Kidney (tissue), 14 donors: ENCODE measurements around the gene EMP1. TPM values are rescaled to one million over a fixed set of nuclear protein-coding genes. Genes with fewer than 3 reads are reported as not detected.

Experiments
- DNase-seq, 5 donors: peaks; one replicate each; pipeline ENCODE4 v3.0.0-alpha.2; 2013 to 2020
- FAIRE-seq: peaks from 2 replicates; lab custom pipeline; 2012; peaks lifted over from hg19 to GRCh38; lab: Jason Lieb, UNC
- H3K27ac ChIP-seq, 2 donors: one replicate each; pipeline ENCODE4 v1.7.0; 2013; ENCODE audit warnings: low read depth in 2 of 2, low read length in 2 of 2, inconsistent platforms in 1 of 2
- H3K27me3 ChIP-seq: one replicate; pipeline ENCODE4 v1.7.1; 2013; ENCODE audit warnings: low read length, inconsistent platforms; ENCODE audit not compliant: control insufficient read depth, insufficient read depth
- H3K36me3 ChIP-seq, 3 donors: one replicate each; pipeline versions ENCODE4 v1.7.0 to v1.7.1; 2013; ENCODE audit warnings: low read length in 3 of 3, control low read depth in 1 of 3, inconsistent platforms in 1 of 3; ENCODE audit not compliant: insufficient read depth in 3 of 3, control insufficient read depth in 2 of 3
- H3K4me1 ChIP-seq, 3 donors: one replicate each; pipeline versions ENCODE4 v1.7.0 to v1.7.1; 2013; ENCODE audit warnings: low read length in 3 of 3, inconsistent platforms in 1 of 3, low read depth in 1 of 3; ENCODE audit not compliant: control insufficient read depth in 2 of 3, insufficient read depth in 2 of 3
- H3K4me3 ChIP-seq, 3 donors: one replicate each; pipeline versions ENCODE4 v1.7.0 to v1.8.1; 2013; ENCODE audit warnings: low read length in 3 of 3, control low read depth in 1 of 3, inconsistent platforms in 1 of 3
- H3K9ac ChIP-seq, 3 donors: one replicate each; pipeline versions ENCODE4 v1.7.0 to v1.7.1; 2013; ENCODE audit warnings: low read length in 3 of 3, control low read depth in 1 of 3, inconsistent platforms in 1 of 3
- H3K9me3 ChIP-seq, 3 donors: one replicate each; pipeline versions ENCODE4 v1.7.0 to v1.7.1; 2013; ENCODE audit warnings: low read length in 3 of 3, control low read depth in 1 of 3, inconsistent platforms in 1 of 3; ENCODE audit not compliant: control insufficient read depth in 2 of 3, insufficient read depth in 1 of 3
- CTCF ChIP-seq: IDR thresholded peaks from 3 replicates; pipeline ENCODE4 v1.5.1; 2012; ENCODE audit warnings: mild to moderate bottlenecking, moderate library complexity, borderline replicate concordance; ENCODE audit not compliant: insufficient read depth; ENCODE audit errors: extremely low read depth
- intact Hi-C: fragments of 100-400 bp; cut with DNase I; formaldehyde crosslinking; loops from one replicate; pipeline ENCODE4 v1.11.1; 2022
- polyA plus RNA-seq: library from polyadenylated mRNA; stranded (reverse); fragments of 350-450 nt; fragmentation: Illumina TruSeq; extraction: RNeasy Lipid Tissue Mini Kit (QIAGEN cat#74804); gene quantifications from one replicate; pipeline ENCODE4 v1.2.3, GENCODE V29; 2014; ENCODE audit warnings: low read depth, low replicate concordance; ENCODE audit not compliant: insufficient read depth
- total RNA-seq: library from RNA; stranded (reverse); fragmentation: NEBNext Ultra II Directional; extraction: Animal tissue kit (Norgen Biotek cat#: 25700); gene quantifications from one replicate; pipeline ENCODE4 v1.2.1, GENCODE V29; 2021
- donor health status: control.
- donor health status: control.
- donor health status: control.
- donor health status: control.
- donor health status: control.
- donor health status: DM: yes; HTN: yes; CAD: no.
- donor health status: Normal renal cell carcinoma (clear cell type).

Gene EMP1
- total and polyA plus RNA-seq, 2 donors from 2014 or later = 45.1 to 431 TPM

- Histone ChIP-seq H3K9ac (no peak overlapping the region), H3K27me3 (no peaks in the 10 kb centered on the region), H3K4me1 (peaks cover 0 to 7% (median 0%) of the 10 kb centered on the region in 3 donors), H3K27ac (no peak overlapping the region), H3K9me3 (no peaks in the 10 kb centered on the region), H3K4me3 (no peak overlapping the region), H3K36me3 (no peaks in the 10 kb centered on the region)
- intact Hi-C loops = no loop called here
- no peak for TF ChIP-seq CTCF
- DNase-seq (no peak), FAIRE-seq (no peak)
Measured at GRCh38 chr12:13161172-13161571, 35.4 kb upstream of the EMP1 start.

- H3K9me3 ChIP-seq = no peaks in the 10 kb centered on the region
- peaks cover 0 to 7% (median 0%) of the 10 kb centered on the region in 3 donors for H3K4me1 ChIP-seq
- H3K4me3 ChIP-seq = no peak overlapping the region
- H3K27me3 ChIP-seq = no peaks in the 10 kb centered on the region
- H3K9ac ChIP-seq = no peak overlapping the region
- H3K36me3 ChIP-seq = no peaks in the 10 kb centered on the region
- FAIRE-seq (no peak), DNase-seq (no peak)
- TF ChIP-seq CTCF = no peak
- intact Hi-C loops = no loop called here
- no peak overlapping the region for H3K27ac ChIP-seq
Measured at GRCh38 chr12:13162904-13163303, 33.6 kb upstream of the EMP1 start.

GRCh38 chr12:13163868-13164635, 32.5 kb upstream of the EMP1 start:
- no peak for FAIRE-seq
- H3K9me3 ChIP-seq = no peaks in the 10 kb centered on the region
- no peaks in the 10 kb centered on the region for H3K36me3 ChIP-seq
- intact Hi-C loops = no loop called here
- H3K4me3 ChIP-seq = no peak overlapping the region
- no peak overlapping the region for H3K27ac ChIP-seq
- no peak overlapping the region for H3K9ac ChIP-seq
- H3K4me1 ChIP-seq = peaks cover 0 to 7% (median 0%) of the 10 kb centered on the region in 3 donors
- no peaks in the 10 kb centered on the region for H3K27me3 ChIP-seq
- TF ChIP-seq CTCF = no peak
- DNase-seq = no peak
